HUDEP-2 (cell line): Measurements from ENCODE around the gene SPSB2.
"Not testable (repeated sequence)": the region's sequence is repeated elsewhere in the genome, so short reads cannot be mapped to it uniquely, and the experiment has no call there.

Experiments
- DNase-seq, 76 experiments: peaks; one replicate each; lab custom pipeline; 2025; ENCODE audit not compliant: unreplicated experiment in 76 of 76; lab: John Stamatoyannopoulos, UW

The SPSB2 gene

GRCh38 chr12:6902448-6902847 lies 29.3 kb upstream of the SPSB2 start:
- DNase-seq, result no peak

DNA sequence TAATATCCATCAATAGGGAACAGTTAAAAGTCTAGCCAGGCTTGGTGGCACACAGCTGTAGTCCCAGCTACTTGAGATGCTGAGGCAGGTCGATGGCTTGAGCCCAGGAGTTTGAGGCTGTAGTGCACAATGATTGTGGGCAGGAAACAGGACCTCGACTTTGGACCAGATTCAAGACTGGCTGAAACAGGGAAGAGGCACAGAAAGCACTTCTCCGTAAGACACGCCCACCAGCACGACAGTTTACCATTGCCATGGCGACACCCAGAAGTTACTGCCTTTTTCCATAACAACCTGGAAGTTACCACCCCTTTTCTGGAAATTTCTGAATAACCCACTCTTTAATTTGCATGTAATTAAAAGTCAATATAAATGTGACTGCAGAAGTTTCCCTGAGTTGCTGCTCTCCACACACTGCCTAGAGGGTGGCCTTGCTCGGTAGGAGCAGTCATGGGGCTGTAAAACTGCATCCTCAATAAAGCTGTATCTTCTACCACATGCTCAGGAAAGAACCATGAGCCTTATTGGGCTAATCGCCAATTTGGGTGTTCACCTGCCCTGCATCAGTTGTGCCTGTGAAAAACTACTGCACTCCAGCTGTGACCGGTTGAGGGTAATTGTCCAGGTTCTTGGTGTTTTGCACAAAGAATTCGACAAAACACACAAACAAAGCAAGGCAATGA lies 26.9 kb upstream of the SPSB2 start:
- DNase-seq, result peak in 58 of 76 experiments; percentile 9 to 77 (median 42)

DNA sequence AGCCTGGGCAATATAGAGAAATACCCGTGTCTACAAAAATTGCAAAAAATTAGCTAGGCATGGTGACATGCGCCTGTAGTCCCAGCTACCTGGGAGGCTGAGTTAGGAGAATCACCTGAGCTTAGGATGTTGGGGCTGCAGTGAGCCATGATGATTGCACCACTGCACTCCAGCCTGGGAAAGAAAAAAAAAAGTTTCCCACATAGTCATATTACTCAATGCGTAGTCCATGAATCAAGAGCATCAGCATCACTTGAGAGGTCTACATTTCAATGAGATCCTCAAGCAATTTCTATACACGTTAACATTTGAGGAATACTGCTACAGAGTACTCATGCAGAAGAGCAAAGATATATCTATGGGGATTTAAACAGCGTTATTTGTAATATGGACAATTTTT lies 26.3 kb upstream of the SPSB2 start:
- no peak for DNase-seq

GRCh38 chr12:6896846-6897435 lies 23.8 kb upstream of the SPSB2 start:
- DNase-seq, result no peak

- DNase-seq, result no peak
Measured at GRCh38 chr12:6894321-6894720, 21.2 kb upstream of the SPSB2 start.

GRCh38 chr12:6892683-6893082 lies 19.6 kb upstream of the SPSB2 start:
- DNase-seq, result not testable (repeated sequence)

DNA sequence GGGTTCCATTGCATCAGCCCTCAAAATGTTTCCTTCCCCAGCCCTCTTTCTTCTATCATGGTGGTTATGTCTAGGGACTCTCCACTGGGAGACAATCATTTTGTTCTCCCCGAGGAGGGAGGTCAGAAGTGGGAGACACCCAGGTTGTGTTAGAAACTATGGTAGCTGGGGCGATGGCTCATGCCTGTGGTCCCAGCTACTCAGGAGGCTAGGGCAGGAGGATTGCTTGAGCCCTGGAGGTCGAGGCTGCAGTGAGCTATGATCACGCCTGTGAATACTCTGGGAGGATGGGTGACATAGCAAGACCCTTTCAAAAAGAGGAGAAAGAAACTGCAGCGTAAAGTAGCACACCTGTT lies 18.5 kb upstream of the SPSB2 start:
- DNase-seq, result peak in 1 of 76 experiments; percentile 16

DNA sequence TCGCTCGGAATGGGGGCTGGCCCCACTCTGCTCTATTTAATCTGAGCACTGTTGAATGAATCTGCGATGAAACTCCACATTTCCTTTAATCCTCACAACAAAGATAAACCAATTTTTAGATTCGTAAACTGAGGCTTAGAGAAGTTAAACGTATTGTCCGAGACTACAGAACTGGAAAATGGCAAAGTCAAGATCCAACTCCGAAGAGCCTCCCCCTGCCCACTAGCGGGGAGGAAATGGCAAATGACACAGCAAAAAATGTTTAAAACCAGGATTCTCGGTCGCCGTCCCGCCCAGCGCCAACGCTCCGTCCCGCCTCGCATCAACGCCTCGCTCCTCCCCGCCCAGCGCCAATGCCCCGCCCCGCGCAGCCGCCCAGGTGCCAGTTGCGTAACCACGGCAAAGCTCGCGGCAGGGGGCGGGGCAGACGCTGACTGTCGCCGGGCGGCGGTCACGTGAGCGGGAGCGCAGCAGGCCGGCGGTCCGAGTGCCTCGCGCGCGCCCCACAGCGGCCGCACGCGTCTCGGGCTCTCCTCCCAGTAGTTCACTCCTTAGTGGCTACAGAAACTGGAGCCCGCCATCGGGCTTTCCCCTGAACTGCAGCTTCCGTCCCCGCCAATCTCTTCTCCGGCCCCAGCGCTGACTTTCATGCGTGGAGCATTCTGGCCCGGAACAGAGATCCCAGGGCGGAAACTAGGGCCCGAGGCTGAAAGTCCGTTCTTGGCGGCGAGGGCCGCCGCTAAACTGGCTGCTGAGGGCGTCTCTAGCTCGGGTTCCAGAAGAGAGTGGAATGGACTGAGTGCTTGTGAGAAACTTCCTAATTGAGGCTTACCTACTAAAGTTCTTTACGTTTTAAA lies 17.9 kb upstream of the SPSB2 start:
- DNase-seq, result peak in 75 of 76 experiments; percentile 57 to 98 (median 96)

DNA sequence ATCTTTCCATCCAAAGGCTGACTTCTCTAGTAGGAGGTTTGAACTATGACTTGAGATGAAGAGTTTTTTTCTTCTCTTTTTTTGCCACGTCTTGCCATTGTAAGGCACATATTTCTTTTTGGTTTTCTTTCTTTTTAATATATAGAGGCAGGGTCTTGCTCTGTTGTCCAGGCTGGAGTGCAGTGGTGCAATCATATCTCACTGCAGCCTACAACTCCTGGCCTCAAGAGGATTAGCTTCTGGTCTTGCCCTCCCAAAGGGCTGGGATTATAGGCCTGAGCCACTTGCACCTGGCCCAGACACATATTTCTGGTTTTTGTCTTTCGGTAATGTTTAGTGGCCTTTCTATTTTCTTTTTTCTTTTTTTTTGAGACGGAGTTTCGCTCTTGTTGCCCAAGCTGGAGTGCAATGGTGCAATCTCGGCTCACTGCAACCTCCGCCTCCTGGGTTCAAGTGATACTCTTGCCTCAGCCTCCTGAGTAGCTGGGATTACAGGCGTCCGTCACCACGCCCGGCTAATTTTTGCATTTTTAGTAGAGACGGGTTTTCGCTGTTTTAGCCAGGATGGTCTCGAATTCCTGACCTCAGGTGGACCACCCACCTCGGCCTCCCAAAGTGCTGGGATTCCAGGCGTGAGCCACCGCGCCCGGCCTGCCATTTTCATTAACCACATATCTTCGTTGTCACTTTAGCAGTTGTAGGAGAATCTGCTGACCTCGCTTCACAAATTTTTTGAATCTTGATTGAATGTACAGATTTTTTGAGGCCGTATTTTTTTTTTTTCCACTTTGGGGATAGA lies 16.9 kb upstream of the SPSB2 start:
- DNase-seq, result not testable (repeated sequence)

- DNase-seq, result not testable (repeated sequence)
Measured at GRCh38 chr12:6888794-6889193, 15.7 kb upstream of the SPSB2 start.

- no peak for DNase-seq
Measured at GRCh38 chr12:6888360-6888759, 15.3 kb upstream of the SPSB2 start.

DNA sequence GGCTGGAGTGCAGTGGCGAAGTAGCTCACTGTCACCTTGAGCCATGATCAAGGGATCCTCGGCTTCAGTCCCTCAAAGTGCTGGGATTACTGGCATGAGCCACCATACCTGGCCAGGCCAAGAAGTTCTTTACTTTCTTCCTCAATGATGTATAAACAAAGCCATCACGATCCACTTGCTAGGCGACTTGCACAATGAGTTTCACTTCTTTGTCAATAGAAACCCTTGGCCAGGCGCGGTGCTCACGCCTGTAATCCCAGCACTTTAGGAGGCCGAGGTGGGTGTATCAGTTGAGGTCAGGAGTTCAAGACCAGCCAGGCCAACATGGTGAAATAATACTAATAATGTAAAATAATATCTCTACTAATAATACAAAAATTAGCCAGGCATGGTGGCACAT lies 14.4 kb upstream of the SPSB2 start:
- no peak for DNase-seq

DNA sequence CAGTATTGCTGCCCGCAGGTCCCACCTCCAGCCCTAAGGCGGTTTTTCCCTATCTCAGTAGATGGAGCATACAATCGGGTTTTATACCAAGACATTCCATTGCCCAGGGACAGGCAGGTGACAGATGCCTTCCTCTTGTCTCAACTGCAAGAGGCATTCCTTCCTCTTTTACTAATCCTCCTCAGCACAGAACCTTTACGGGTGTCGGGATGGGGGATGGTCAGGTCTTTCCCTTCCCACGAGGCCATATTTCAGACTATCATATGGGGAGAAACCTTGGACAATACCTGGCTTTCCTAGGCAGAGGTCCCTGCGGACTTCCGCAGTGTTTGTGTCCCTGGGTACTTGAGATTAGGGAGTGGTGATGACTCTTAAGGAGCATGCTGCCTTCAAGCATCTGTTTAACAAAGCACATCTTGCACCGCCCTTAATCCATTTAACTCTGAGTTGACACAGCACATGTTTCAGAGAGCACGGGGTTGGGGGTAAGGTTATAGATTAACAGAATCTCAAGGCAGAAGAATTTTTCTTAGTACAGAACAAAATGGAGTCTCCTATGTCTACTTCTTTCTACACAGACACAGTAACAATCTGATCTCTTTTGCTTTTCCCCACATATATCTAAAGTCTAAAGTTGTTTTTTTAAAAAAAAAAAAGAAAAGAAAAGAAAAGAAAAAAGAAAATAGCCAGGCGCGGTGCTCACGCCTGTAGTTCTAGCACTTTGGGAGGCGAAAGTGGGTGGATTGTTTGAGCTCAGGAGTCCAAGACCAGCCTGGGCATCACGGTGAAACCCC lies 13.3 kb upstream of the SPSB2 start:
- not testable (repeated sequence) for DNase-seq

- no peak for DNase-seq
Measured at GRCh38 chr12:6884539-6884938, 11.4 kb upstream of the SPSB2 start.

GRCh38 chr12:6883683-6884082 lies 10.6 kb upstream of the SPSB2 start:
- no peak for DNase-seq

DNA sequence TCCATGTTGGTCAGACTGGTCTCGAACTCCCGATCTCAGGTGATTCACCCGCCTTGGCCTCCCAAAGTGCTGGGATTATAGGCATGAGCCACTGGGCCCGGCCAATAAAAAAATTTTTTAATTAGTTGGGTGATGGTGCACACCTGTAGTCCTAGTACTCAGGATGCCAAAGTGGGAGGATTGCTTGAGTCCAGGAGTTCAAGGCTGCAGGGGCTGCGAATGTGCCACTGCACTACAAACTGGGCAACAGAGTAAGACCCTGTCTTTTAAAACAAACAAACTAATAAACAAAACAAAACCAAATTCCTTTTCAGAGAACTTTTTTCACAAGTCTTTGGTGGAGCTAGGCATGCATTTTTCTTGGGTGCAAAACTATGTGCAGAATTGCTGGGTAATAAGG lies 10.1 kb upstream of the SPSB2 start:
- DNase-seq, result no peak

GRCh38 chr12:6879824-6880223 lies 6.7 kb upstream of the SPSB2 start:
- DNase-seq, result not testable (repeated sequence)

DNA sequence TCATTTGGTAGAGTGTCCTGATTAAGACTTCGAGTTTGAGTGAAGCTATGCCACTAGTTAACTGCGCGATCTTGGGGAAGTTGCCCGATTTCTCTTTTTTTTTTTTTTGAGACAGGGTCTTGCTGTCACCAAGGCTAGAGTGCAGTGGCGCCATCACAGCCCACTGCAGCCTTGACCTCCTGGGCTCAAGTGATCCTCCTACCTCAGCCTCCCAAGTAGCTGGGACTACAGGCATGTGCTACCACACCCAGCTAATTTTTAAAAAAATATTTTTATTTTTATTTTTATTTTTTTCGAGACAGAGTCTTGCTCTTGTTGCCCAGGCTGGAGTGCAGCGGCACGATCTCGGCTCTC lies 889 bp upstream of the SPSB2 start:
- not testable (repeated sequence) for DNase-seq

DNA sequence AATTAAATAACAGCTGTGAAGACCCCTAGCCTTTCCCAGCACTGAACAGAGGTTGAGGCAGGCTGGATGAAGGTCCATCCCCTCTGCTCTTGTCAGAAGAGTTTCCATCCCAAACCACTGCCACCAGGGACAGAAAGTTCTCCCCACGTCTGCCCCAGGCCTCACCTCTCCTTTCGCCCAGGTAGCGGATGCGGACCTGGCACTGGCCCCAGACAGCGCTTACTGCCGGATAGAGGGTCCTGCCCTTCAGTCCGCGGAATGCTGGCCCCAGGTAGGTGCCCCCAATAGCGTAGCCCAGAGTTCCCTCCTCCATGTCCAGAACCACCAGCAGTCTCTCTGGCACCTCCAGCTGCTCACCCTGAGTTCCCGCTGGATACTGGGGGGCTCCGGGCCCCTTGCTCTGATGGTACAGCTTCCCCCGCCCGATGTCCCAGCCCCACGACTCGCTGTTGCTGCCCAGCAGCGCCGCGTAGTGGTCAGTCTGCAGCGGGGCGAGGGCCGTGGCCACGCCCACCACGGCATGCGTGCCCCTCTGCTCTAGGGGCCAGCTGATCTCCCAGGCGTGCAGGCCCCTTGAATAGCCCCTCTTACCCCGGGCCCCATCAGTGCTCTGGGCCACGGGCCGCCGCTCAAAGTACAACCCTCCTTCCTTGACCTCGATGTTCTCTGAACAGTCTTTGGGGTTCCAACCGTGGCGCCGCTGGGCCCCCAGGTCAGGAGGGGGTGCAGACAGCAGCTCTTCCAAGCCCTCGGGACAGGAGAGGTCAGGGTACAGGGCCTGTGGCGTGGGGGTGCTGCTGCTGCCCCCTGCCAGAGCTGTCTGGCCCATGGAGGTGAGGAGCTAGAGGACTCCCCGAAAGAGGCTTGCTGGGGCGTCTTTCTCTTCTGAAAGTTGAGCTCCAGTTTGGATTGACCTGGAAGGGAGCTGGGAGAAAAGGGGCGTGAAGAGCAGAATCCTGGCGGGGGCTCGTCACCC lies 742 bp downstream of the SPSB2 start:
- DNase-seq, result peak in 69 of 76 experiments; percentile 3 to 85 (median 63)
